ENCODE measurements around the gene CHSY1. TPM values are rescaled to one million over a fixed set of nuclear protein-coding genes. Genes with fewer than 3 reads are reported as not detected.

Gene CHSY1
- total and polyA plus RNA-seq, 2 of the 4 experiments (the other 2 are of a cell fraction): 40.9 to 53.2 TPM

GRCh38 chr15:101232677-101233076, 19.2 kb downstream of the CHSY1 start:
- in situ Hi-C loops (cut with MboI; ENCODE audit: low sequenced_read_pairs): no loop called here
- BruUV-seq (replicated peaks): no TSS peak

More at GRCh38 chr15:101232677-101233076, 19.2 kb downstream of the CHSY1 start:
- H2AK9ac ChIP-seq (replicated peaks; ENCODE audit: low read depth, low read length, poor library complexity): no peak overlapping the region
- no peaks in the 10 kb centered on the region for H3K9me3 ChIP-seq (ENCODE audit: control insufficient read depth, insufficient read depth, low read length)
- H3K36me3 ChIP-seq (ENCODE audit: control insufficient read depth, insufficient read depth, low read length): peaks cover 25% of the 10 kb centered on the region
- H3K4ac ChIP-seq (ENCODE audit: low read depth, low read length): no peak overlapping the region
- H2BK120ac ChIP-seq (ENCODE audit: low read depth, low read length): no peak overlapping the region
- H2BK5ac ChIP-seq (ENCODE audit: low read depth, low read length, poor library complexity, severe bottlenecking): no peak overlapping the region
- H4K20me1 ChIP-seq (ENCODE audit: insufficient read depth, low read length): peaks cover 84% of the 10 kb centered on the region
- no peak overlapping the region for H4K91ac ChIP-seq (ENCODE audit: insufficient read depth, low read depth, low read length)
- intact Hi-C loops (cut with micrococcal nuclease): no loop called here
- peaks cover 9 to 56% of the 10 kb centered on the region in 2 experiments; a peak in 3 of 4 replicates for H3K79me1 ChIP-seq (ENCODE audit: low read depth in 1 of 2, low read length in 2 of 2)
- no peak for ATAC-seq (ENCODE audit: low read depth)
- no peak for DNase-seq
- POLR2A ChIA-PET (ENCODE audit: unreplicated experiment): no interaction called here
- WGBS, 2 experiments (ENCODE audit: extremely low coverage in 2 of 2, insufficient read length in 1 of 2): 85% methylated on average over 4 of the region's 5 CpGs; no CpG with 5 or more reads in 1 of the 2 experiments
- H3K14ac ChIP-seq (replicated peaks; ENCODE audit: low read depth, low read length): no peak overlapping the region
- CTCF ChIA-PET: interaction anchor here (1.8 kb wide), 1 partner anchor 16 kb away, joined by 6 read pairs; no protein-coding TSS in a partner anchor
- no peak overlapping the region for H3K4me3 ChIP-seq (ENCODE audit: insufficient read depth, low read depth, low read length)
- dilution Hi-C loops (cut with HindIII; ENCODE audit: low sequenced_read_pairs, unreplicated experiment): no loop called here
- no peak overlapping the region for H2BK15ac ChIP-seq (ENCODE audit: low read depth, low read length)
- H3K27me3 ChIP-seq (ENCODE audit: control insufficient read depth, insufficient read depth, low read length): no peaks in the 10 kb centered on the region
- no peak overlapping the region for H4K8ac ChIP-seq (ENCODE audit: low read depth in 2 of 2, low read length in 2 of 2)
- H2AFZ ChIP-seq (replicated peaks; ENCODE audit: low read length, poor library complexity): no peak overlapping the region
- H3K9me1 ChIP-seq (ENCODE audit: insufficient read depth, low read length): peaks cover 17% of the 10 kb centered on the region
- no peak overlapping the region for H3K56ac ChIP-seq (ENCODE audit: extremely low read depth, insufficient read depth, low read length)
- no peak overlapping the region for H3K18ac ChIP-seq (ENCODE audit: low read depth, low read length)
- H3K23ac ChIP-seq (ENCODE audit: low read depth, low read length): no peak overlapping the region
- TF ChIP-seq POLR2A (IDR thresholded peaks at IDR 0.05; ENCODE audit: low read depth, low read length) (no peak), MAFK (IDR thresholded peaks at IDR 0.05; ENCODE audit: low read depth, low read length) (no peak), CTCF (conservative IDR thresholded peaks at IDR 0.05; ENCODE audit: low read depth, low read length) (no peak), MXI1 (IDR thresholded peaks at IDR 0.05; ENCODE audit: borderline replicate concordance, low read depth, low read length) (no peak), RFX5 (IDR thresholded peaks at IDR 0.05; ENCODE audit: low read depth, low read length) (no peak), FOS (IDR thresholded peaks at IDR 0.05; ENCODE audit: low read depth, low read length) (no peak), BHLHE40 (IDR thresholded peaks at IDR 0.05; ENCODE audit: low read depth, low read length) (no peak), USF2 (IDR thresholded peaks at IDR 0.05; ENCODE audit: low read depth, low read length) (no peak), CEBPB (IDR thresholded peaks at IDR 0.05; ENCODE audit: low read depth, low read length) (no peak), NFE2L2 (IDR thresholded peaks at IDR 0.05; ENCODE audit: low read depth, low read length) (no peak)
- TF ChIP-seq, protein P1, sequence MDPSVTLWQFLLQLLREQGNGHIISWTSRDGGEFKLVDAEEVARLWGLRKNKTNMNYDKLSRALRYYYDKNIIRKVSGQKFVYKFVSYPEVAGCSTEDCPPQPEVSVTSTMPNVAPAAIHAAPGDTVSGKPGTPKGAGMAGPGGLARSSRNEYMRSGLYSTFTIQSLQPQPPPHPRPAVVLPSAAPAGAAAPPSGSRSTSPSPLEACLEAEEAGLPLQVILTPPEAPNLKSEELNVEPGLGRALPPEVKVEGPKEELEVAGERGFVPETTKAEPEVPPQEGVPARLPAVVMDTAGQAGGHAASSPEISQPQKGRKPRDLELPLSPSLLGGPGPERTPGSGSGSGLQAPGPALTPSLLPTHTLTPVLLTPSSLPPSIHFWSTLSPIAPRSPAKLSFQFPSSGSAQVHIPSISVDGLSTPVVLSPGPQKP (IDR thresholded peaks at IDR 0.05; ENCODE audit: borderline replicate concordance, low read depth, low read length): no peak
- H2AK5ac ChIP-seq (ENCODE audit: low read depth, low read length): no peak overlapping the region
- H4K5ac ChIP-seq (ENCODE audit: low read depth, low read length): no peak overlapping the region
- no peak overlapping the region for H3K4me2 ChIP-seq (ENCODE audit: low read depth, low read length)
- no peak overlapping the region for H2BK20ac ChIP-seq (ENCODE audit: low read depth, low read length)
- H3K4me1 ChIP-seq (ENCODE audit: control insufficient read depth, insufficient read depth, low read length): peaks cover 3% of the 10 kb centered on the region
- no peak overlapping the region for H3K27ac ChIP-seq (ENCODE audit: insufficient read depth, low read length)
- H3K9ac ChIP-seq (ENCODE audit: low read depth, low read length): no peak overlapping the region
